ENCODE results near the gene OR2AP1. TPM values are rescaled to one million over a fixed set of nuclear protein-coding genes. Genes with fewer than 3 reads are reported as not detected.
"Not testable (repeated sequence)": the region's sequence is repeated elsewhere in the genome, so short reads cannot be mapped to it uniquely, and the experiment has no call there.

The OR2AP1 gene
- total and polyA plus RNA-seq, 11 donors: not detected

DNA sequence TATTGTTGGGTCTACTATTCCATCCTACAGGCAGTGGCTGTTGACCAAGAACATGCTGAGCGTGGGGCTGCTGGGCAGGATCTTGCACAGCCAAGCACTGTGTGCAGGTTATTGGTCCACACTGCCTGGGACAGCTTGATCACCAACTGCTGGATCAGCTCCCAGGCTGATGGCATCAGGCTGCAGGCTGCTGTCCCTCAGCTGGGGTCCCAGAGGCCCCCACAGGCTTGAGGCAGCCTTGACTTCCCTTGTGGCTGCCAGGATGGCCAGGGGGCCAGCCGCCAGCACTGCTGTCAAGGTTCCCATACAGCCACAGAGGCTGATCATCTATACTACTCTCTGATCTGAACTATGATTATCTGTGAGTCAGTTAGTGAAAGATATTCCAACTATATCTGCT, 9.8 kb downstream of the OR2AP1 start:
- no peak for DNase-seq

DNA sequence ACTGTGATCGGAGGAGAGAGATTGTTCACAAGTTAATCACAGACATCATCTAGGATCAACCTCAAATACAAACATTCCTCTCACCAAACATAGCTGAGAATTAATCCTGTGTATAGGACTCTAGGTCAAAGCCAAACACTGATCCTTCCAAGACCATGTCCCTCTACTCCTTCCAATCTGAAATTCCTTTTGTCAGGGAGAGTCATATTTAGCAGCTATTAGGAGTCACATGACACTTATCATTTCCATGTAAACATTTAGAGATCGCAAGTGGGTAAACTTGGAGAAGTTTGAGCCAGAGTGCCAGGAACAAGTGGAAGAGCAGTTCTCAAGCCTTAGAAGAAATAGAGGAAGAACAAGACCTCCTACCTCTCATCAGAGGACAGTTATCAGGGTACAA, 13.5 kb downstream of the OR2AP1 start:
- H3K4me1 ChIP-seq: no peaks in the 10 kb centered on the region
- intact Hi-C loops (cut with DNase I): no loop called here
- no peak overlapping the region for H3K27ac ChIP-seq
- ATAC-seq: no peak
- no peak for DNase-seq
- H3K36me3 ChIP-seq: no peaks in the 10 kb centered on the region
- TF ChIP-seq POLR2A (IDR thresholded peaks at IDR 0.05): no peak
- TF ChIP-seq, protein P1, sequence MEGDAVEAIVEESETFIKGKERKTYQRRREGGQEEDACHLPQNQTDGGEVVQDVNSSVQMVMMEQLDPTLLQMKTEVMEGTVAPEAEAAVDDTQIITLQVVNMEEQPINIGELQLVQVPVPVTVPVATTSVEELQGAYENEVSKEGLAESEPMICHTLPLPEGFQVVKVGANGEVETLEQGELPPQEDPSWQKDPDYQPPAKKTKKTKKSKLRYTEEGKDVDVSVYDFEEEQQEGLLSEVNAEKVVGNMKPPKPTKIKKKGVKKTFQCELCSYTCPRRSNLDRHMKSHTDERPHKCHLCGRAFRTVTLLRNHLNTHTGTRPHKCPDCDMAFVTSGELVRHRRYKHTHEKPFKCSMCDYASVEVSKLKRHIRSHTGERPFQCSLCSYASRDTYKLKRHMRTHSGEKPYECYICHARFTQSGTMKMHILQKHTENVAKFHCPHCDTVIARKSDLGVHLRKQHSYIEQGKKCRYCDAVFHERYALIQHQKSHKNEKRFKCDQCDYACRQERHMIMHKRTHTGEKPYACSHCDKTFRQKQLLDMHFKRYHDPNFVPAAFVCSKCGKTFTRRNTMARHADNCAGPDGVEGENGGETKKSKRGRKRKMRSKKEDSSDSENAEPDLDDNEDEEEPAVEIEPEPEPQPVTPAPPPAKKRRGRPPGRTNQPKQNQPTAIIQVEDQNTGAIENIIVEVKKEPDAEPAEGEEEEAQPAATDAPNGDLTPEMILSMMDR (IDR thresholded peaks at IDR 0.05): no peak
- H3K9me3 ChIP-seq: peaks cover 0 to 5% (median 0%) of the 10 kb centered on the region in 12 donors
- no peak overlapping the region for H3K4me3 ChIP-seq
- H3K27me3 ChIP-seq: no peaks in the 10 kb centered on the region
- WGBS, 4 donors: 83 to 92% (median 85%) methylated on average over 2 of the region's 2 CpGs

More for the DNA sequence above, 9.8 kb downstream of the OR2AP1 start:
- no peak for ATAC-seq
- no peaks in the 10 kb centered on the region for H3K27me3 ChIP-seq
- WGBS, 4 donors: 83 to 94% (median 88%) methylated on average over 1 to 2 of the region's 2 CpGs
- H3K4me1 ChIP-seq: no peaks in the 10 kb centered on the region
- TF ChIP-seq, protein P1 (IDR thresholded peaks at IDR 0.05): no peak
- TF ChIP-seq POLR2A (IDR thresholded peaks at IDR 0.05): no peak
- peaks cover 0 to 13% (median 0%) of the 10 kb centered on the region in 12 donors for H3K9me3 ChIP-seq
- no peaks in the 10 kb centered on the region for H3K36me3 ChIP-seq
- H3K27ac ChIP-seq: no peak overlapping the region
- intact Hi-C loops (cut with DNase I): no loop called here
- no peak overlapping the region for H3K4me3 ChIP-seq

DNA sequence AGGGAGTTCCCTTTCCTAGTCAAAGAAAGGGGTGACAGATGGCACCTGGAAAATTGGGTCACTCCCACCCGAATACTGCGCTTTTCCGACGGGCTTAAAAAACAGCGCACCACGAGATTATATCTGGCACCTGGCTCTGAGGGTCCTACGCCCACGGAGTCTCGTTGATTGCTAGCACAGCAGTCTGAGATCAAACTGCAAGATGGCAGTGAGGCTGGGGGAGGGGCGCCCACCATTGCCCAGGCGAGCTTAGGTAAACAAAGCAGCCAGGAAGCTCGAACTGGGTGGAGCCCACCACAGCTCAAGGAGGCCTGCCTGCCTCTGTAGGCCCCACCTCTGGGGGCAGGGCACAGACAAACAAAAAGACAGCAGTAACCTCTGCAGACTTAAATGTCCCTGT, 17.9 kb downstream of the OR2AP1 start:
- H3K36me3 ChIP-seq; H3K9me3 ChIP-seq; H3K4me1 ChIP-seq; ATAC-seq; H3K4me3 ChIP-seq; DNase-seq; H3K27ac ChIP-seq; H3K27me3 ChIP-seq; intact Hi-C loops (cut with DNase I): not testable (repeated sequence)
- WGBS, 4 donors: 53 to 78% (median 65%) methylated on average over 9 to 12 of the region's 12 CpGs

DNA sequence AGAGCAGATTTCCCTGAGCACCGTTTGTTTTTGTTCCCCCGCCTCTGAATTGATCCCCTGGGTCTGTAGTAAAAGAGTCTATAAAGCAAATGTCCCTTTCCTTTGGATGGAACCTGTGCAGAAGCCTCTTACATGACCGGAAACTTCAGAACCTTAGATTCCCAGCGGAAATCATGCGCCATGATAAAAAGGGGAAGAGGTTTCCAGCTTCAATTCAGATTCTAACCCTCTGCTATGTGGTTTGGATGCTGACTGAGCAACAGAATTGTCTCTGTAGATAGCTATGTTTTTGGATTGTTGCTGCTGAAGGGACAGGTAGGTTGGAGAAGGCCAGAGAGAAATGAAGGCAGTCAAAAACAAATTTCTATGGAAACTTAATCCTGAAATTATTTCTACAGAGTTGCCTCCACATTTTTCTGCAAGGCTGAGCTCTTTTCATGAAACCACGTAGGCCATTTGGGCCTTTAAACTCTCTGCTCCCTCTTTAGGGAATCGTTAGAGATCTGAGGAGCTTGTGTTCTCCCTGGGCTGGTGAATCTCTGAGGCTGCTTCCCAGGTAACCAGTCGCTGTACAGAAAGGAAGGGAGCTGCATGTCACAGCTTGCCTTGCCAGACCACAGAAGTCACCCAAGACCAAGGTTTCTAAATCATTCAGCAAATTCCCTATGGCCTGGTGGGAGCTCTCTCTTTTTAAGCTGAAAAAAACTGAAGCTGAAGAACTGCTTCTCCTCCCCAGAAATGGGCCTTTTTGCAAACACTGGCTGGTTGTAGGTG, 35.7 kb downstream of the OR2AP1 start:
- Histone ChIP-seq H3K4me1 (no peaks in the 10 kb centered on the region), H3K4me3 (no peak overlapping the region), H3K27ac (no peak overlapping the region), H3K27me3 (peaks cover 0 to 12% (median 0%) of the 10 kb centered on the region in 9 donors), H3K9me3 (no peaks in the 10 kb centered on the region), H3K36me3 (no peaks in the 10 kb centered on the region)
- intact Hi-C loops (cut with DNase I): no loop called here
- WGBS, 4 donors: 59 to 69% (median 68%) methylated on average over 8 of the region's 8 CpGs
- DNase-seq: no peak
- TF ChIP-seq, protein P1 (IDR thresholded peaks at IDR 0.05): no peak
- TF ChIP-seq POLR2A (IDR thresholded peaks at IDR 0.05): no peak
- no peak for ATAC-seq

All from heart left ventricle (tissue), 16 donors.